Keratinocyte (primary cell): ENCODE results near the gene GALNT9. TPM values are rescaled to one million over a fixed set of nuclear protein-coding genes. Genes with fewer than 3 reads are reported as not detected.

Experiments
- DNase-seq: peaks from one replicate; pipeline ENCODE4 v3.0.0-alpha.2; 2011; ENCODE audit warnings: low read depth, missing footprints, low spot score
- FAIRE-seq: peaks from 2 replicates; lab custom pipeline; 2011; peaks lifted over from hg19 to GRCh38; lab: Jason Lieb, UNC
- H2AFZ ChIP-seq: 2 replicates; pipeline ENCODE4 v1.6.0; 2012; ENCODE audit warnings: low read length, control low read depth, inconsistent platforms; ENCODE audit not compliant: control insufficient read depth
- H3K27ac ChIP-seq: 2 replicates; pipeline ENCODE4 v1.5.1; 2011; ENCODE audit warnings: low read length; ENCODE audit not compliant: control insufficient read depth, insufficient read depth
- H3K27me3 ChIP-seq: 3 replicates; pipeline ENCODE4 v1.6.0; 2011; ENCODE audit warnings: low read length; ENCODE audit not compliant: control insufficient read depth, insufficient read depth; ENCODE audit errors: extremely low read depth
- H3K36me3 ChIP-seq, 2 experiments: 2 replicates in 1 of 2; 3 replicates in 1 of 2; pipeline ENCODE4 v1.5.1; 2011; ENCODE audit warnings: low read length in 2 of 2, mild to moderate bottlenecking in 1 of 2; ENCODE audit not compliant: control insufficient read depth in 2 of 2, insufficient read depth in 2 of 2; ENCODE audit errors: extremely low read depth in 1 of 2
- H3K4me1 ChIP-seq: 3 replicates; pipeline ENCODE4 v1.5.1; 2011; ENCODE audit warnings: low read length; ENCODE audit not compliant: control insufficient read depth, insufficient read depth; ENCODE audit errors: extremely low read depth
- H3K4me2 ChIP-seq: 3 replicates; pipeline ENCODE4 v1.6.0; 2011; ENCODE audit warnings: low read depth, low read length; ENCODE audit not compliant: control insufficient read depth, insufficient read depth; ENCODE audit errors: extremely low read depth
- H3K4me3 ChIP-seq, 3 experiments: fragments of 200-600 bp in 1 of 3; sonication (generic) in 1 of 3; 2 replicates in 2 of 3; 3 replicates in 1 of 3; pipeline ENCODE4 v1.5.1; 2011 to 2016; ENCODE audit warnings: low read length in 3 of 3, mild to moderate bottlenecking in 3 of 3, control low read depth in 2 of 3, inconsistent platforms in 1 of 3, low read depth in 1 of 3, mixed read lengths in 1 of 3, mixed run types in 1 of 3, moderate library complexity in 1 of 3; ENCODE audit not compliant: control insufficient read depth in 2 of 3, insufficient read depth in 2 of 3; ENCODE audit errors: extremely low read depth in 1 of 3
- H3K79me2 ChIP-seq: 2 replicates; pipeline ENCODE4 v1.6.0; 2012; ENCODE audit warnings: low read length; ENCODE audit not compliant: control insufficient read depth, insufficient read depth
- H3K9ac ChIP-seq: 3 replicates; pipeline ENCODE4 v1.6.0; 2011; ENCODE audit warnings: low read length; ENCODE audit not compliant: control insufficient read depth, insufficient read depth; ENCODE audit errors: extremely low read depth
- H3K9me1 ChIP-seq: 3 replicates; pipeline ENCODE4 v1.6.0; 2011; ENCODE audit warnings: low read length; ENCODE audit not compliant: control insufficient read depth, insufficient read depth; ENCODE audit errors: extremely low read depth
- H3K9me3 ChIP-seq: 2 replicates; pipeline ENCODE4 v1.5.1; 2012; ENCODE audit warnings: low read depth, low read length; ENCODE audit not compliant: control insufficient read depth
- H4K20me1 ChIP-seq: 3 replicates; pipeline ENCODE4 v1.6.0; 2011; ENCODE audit warnings: low read length; ENCODE audit not compliant: control insufficient read depth, insufficient read depth; ENCODE audit errors: extremely low read depth
- CTCF ChIP-seq, 3 experiments: IDR thresholded peaks in 1 of 3; conservative IDR thresholded peaks in 1 of 3; optimal IDR thresholded peaks in 1 of 3; 2 replicates in 2 of 3; 3 replicates in 1 of 3; pipeline versions ENCODE3 to v1.5.1; 2011; ENCODE audit warnings: low read length in 3 of 3, mild to moderate bottlenecking in 3 of 3, moderate library complexity in 2 of 3, control low read depth in 1 of 3, inconsistent platforms in 1 of 3; ENCODE audit not compliant: insufficient read depth in 2 of 3; ENCODE audit errors: extremely low read depth in 1 of 3
- EZH2 ChIP-seq: IDR thresholded peaks from one replicate; pipeline ENCODE4 v1.6.1; 2012; ENCODE audit warnings: inconsistent platforms, mild to moderate bottlenecking, low read length, moderate library complexity
- dilution Hi-C: fragments of 300-500 bp; cut with MboI; formaldehyde crosslinking; loops from one replicate; pipeline ENCODE4 v1.7.0; 2020; ENCODE audit warnings: low sequenced_read_pairs; ENCODE audit not compliant: extremely low pct_ligation_motif_present
- polyA plus RNA-seq, 5 experiments: library from polyadenylated mRNA; depleted of rRNA in 3 of 5; stranded (reverse) in 3 of 5; stranded (forward) in 1 of 5; unstranded in 1 of 5; fragments of >200 nt; gene quantifications; 1 replicate in 1 of 5; 2 replicates in 3 of 5; 3 replicates in 1 of 5; pipeline versions ENCODE4 v1.2.1 to v1.2.3, GENCODE V29; 2011 to 2012; ENCODE audit warnings: missing spikeins in 2 of 5, low read depth in 1 of 5, low replicate concordance in 1 of 5

GALNT9 gene
- polyA plus RNA-seq, 1 donor (not counting 4 experiments of a cell fraction or from before 2014, with no cell fraction given), result not detected

GRCh38 chr12:132289356-132290202 lies 39.8 kb downstream of the GALNT9 start:
- Histone ChIP-seq H4K20me1 (no peaks in the 10 kb centered on the region), H3K9me3 (peaks cover 19% of the 10 kb centered on the region), H2AFZ (no peak overlapping the region), H3K79me2 (no peaks in the 10 kb centered on the region), H3K4me1 (peaks cover 10% of the 10 kb centered on the region), H3K36me3 (no peaks in the 10 kb centered on the region), H3K27me3 (peaks cover 13% of the 10 kb centered on the region), H3K27ac (no peak overlapping the region), H3K9me1 (no peaks in the 10 kb centered on the region), H3K4me3 (no peak overlapping the region), H3K4me2 (no peak overlapping the region), H3K9ac (no peak overlapping the region)
- dilution Hi-C loops, result no loop called here
- TF ChIP-seq CTCF (optimal IDR thresholded peaks at IDR 0.05 in 1 of 3, IDR thresholded peaks at IDR 0.05 in 1 of 3, conservative IDR thresholded peaks at IDR 0.05 in 1 of 3; ENCODE audit: extremely low read depth in 1 of 3, insufficient read depth in 2 of 3, low read length in 3 of 3) (no peak), EZH2 (no peak)
- DNase-seq (no peak), FAIRE-seq (no peak)

GRCh38 chr12:132288516-132289215 lies 40.7 kb downstream of the GALNT9 start:
- no peaks in the 10 kb centered on the region for H4K20me1 ChIP-seq
- dilution Hi-C loops, result no loop called here
- TF ChIP-seq CTCF (optimal IDR thresholded peaks at IDR 0.05 in 1 of 3, IDR thresholded peaks at IDR 0.05 in 1 of 3, conservative IDR thresholded peaks at IDR 0.05 in 1 of 3; ENCODE audit: extremely low read depth in 1 of 3, insufficient read depth in 2 of 3, low read length in 3 of 3) (no peak), EZH2 (no peak)
- peaks cover 13% of the 10 kb centered on the region for H3K27me3 ChIP-seq
- H3K9ac ChIP-seq, result no peak overlapping the region
- no peaks in the 10 kb centered on the region for H3K36me3 ChIP-seq
- H3K4me2 ChIP-seq, result no peak overlapping the region
- no peak overlapping the region for H3K4me3 ChIP-seq
- peaks cover 19% of the 10 kb centered on the region for H3K9me3 ChIP-seq
- no peak for DNase-seq
- H3K9me1 ChIP-seq, result no peaks in the 10 kb centered on the region
- H2AFZ ChIP-seq, result no peak overlapping the region
- no peaks in the 10 kb centered on the region for H3K79me2 ChIP-seq
- FAIRE-seq, result no peak
- H3K4me1 ChIP-seq, result peaks cover 13% of the 10 kb centered on the region
- no peak overlapping the region for H3K27ac ChIP-seq
